SK-N-SH (cell line): ENCODE results near the gene PET100.
A peak's percentile ranks its signal among the peaks of the same experiment; 100 is the strongest.

Experiments
- CTCF ChIP-seq: fragments of 200-600 bp; sonication (generic); IDR thresholded peaks from 2 replicates; pipeline ENCODE4 v1.6.1; 2017; ENCODE audit warnings: antibody characterized with exemption, mild to moderate bottlenecking, moderate library complexity
- EP300 ChIP-seq, 2 experiments: IDR thresholded peaks; 2 replicates each; pipeline versions ENCODE4 v1.4.0 to v1.6.1; 2012; ENCODE audit warnings: borderline replicate concordance in 1 of 2, low read depth in 1 of 2, low read length in 1 of 2
- FOSL2 ChIP-seq: IDR thresholded peaks from 2 replicates; pipeline ENCODE4 v1.4.0; 2012; ENCODE audit warnings: low read depth, mild to moderate bottlenecking, moderate library complexity, borderline replicate concordance
- FOXM1 ChIP-seq: IDR thresholded peaks from 2 replicates; pipeline ENCODE4 v1.4.0; 2012; ENCODE audit warnings: low read depth, mild to moderate bottlenecking
- MAX ChIP-seq: IDR thresholded peaks from 2 replicates; pipeline ENCODE4 v1.4.0; 2012; ENCODE audit warnings: low read depth
- MXI1 ChIP-seq: IDR thresholded peaks from 2 replicates; pipeline ENCODE4 v1.6.1; 2012; ENCODE audit warnings: mild to moderate bottlenecking, low read depth, low read length, improper control_type of control experiment
- PBX3 ChIP-seq: IDR thresholded peaks from 2 replicates; pipeline ENCODE4; 2012
- POLR2AphosphoS5 ChIP-seq: IDR thresholded peaks from 2 replicates; pipeline ENCODE4 v1.6.1; 2012; ENCODE audit warnings: low read depth, low read length
- RAD21 ChIP-seq: IDR thresholded peaks from 2 replicates; pipeline ENCODE4 v1.6.1; 2012; ENCODE audit warnings: mild to moderate bottlenecking, low read length
- REST ChIP-seq: IDR thresholded peaks from 2 replicates; pipeline ENCODE4 v1.6.1; 2012; ENCODE audit warnings: mild to moderate bottlenecking, low read depth, low read length, moderate library complexity
- TCF12 ChIP-seq: IDR thresholded peaks from 2 replicates; pipeline ENCODE4 v1.4.0; 2012
- TEAD4 ChIP-seq: IDR thresholded peaks from 2 replicates; pipeline ENCODE4 v1.4.0; 2012; ENCODE audit warnings: mild to moderate bottlenecking, borderline replicate concordance; ENCODE audit not compliant: insufficient read depth
- USF2 ChIP-seq: fragments of 150-350 bp; IDR thresholded peaks from 2 replicates; pipeline ENCODE4 v1.6.1; 2017; ENCODE audit warnings: antibody characterized with exemption, low read length, low read depth, borderline replicate concordance

GRCh38 chr19:7595466-7596133 is 34.0 kb upstream of the PET100 start, which contains the start of gene CAMSAP3:
- no peak for TF ChIP-seq CTCF
- TF ChIP-seq EP300 (IDR thresholded peaks at IDR 0.05; ENCODE audit: borderline replicate concordance in 1 of 2, low read depth in 1 of 2, low read length in 1 of 2), result peak in 1 of 2 experiments; percentile 34; a peak in 1 of 4 replicates
- TF ChIP-seq FOXM1, result no peak
- no peak for TF ChIP-seq REST
- no peak for TF ChIP-seq FOSL2
- TF ChIP-seq POLR2AphosphoS5, result no peak
- TF ChIP-seq TEAD4, result no peak
- no peak; the same call in 1 of the 2 replicates for TF ChIP-seq RAD21
- TF ChIP-seq MXI1, result 0 out of 2 replicates have a peak, but pooled peaks have one; percentile 26
- no peak for TF ChIP-seq PBX3
- TF ChIP-seq TCF12, result peak; percentile 60
- TF ChIP-seq USF2, result no peak
- no peak for TF ChIP-seq MAX
